NCI-H82 treated with DMSO at 0.1 percent for 48 hours (cell line): ENCODE data around the gene MYO6.

Source experiments
- DNase-seq: peaks from one replicate; lab custom pipeline; 2025; ENCODE audit not compliant: unreplicated experiment; lab: John Stamatoyannopoulos, UW

The MYO6 gene

GRCh38 chr6:75940564-75940963 is 191.5 kb downstream of the MYO6 start:
- no peak for DNase-seq

GRCh38 chr6:75941509-75941908 is 192.5 kb downstream of the MYO6 start:
- no peak for DNase-seq

- DNase-seq, result no peak
Measured at GRCh38 chr6:75943381-75943780, 194.3 kb downstream of the MYO6 start.

GRCh38 chr6:75946146-75946831 is 197.2 kb downstream of the MYO6 start:
- DNase-seq, result no peak

GRCh38 chr6:75947935-75948334 is 198.9 kb downstream of the MYO6 start:
- DNase-seq, result no peak

- no peak for DNase-seq
Measured at GRCh38 chr6:75952128-75952527, 203.1 kb downstream of the MYO6 start.

- DNase-seq, result no peak
Measured at GRCh38 chr6:75963569-75963968, 214.5 kb downstream of the MYO6 start.

GRCh38 chr6:75968143-75968542 is 219.1 kb downstream of the MYO6 start:
- no peak for DNase-seq
